ENCODE measurements around the gene RAP1GAP.

The RAP1GAP gene

GRCh38 chr1:21616372-21616771, 52.8 kb downstream of the RAP1GAP start:
- H3K4me3 ChIP-seq (ENCODE audit: low read depth, low read length) = no peak overlapping the region
- DNase-seq (ENCODE audit: low read depth) = no peak
- TF ChIP-seq CTCF (IDR thresholded peaks at IDR 0.05; ENCODE audit: low read depth, low read length, missing control alignments) = no peak

- no peak overlapping the region for H3K4me3 ChIP-seq (ENCODE audit: low read depth, low read length)
- TF ChIP-seq CTCF (IDR thresholded peaks at IDR 0.05; ENCODE audit: low read depth, low read length, missing control alignments) = no peak
- no peak for DNase-seq (ENCODE audit: low read depth)
These were observed 54.6 kb downstream of the RAP1GAP start for GRCh38 chr1:21614419-21615115.

- no peak overlapping the region for H3K4me3 ChIP-seq (ENCODE audit: low read depth, low read length)
- TF ChIP-seq CTCF (IDR thresholded peaks at IDR 0.05; ENCODE audit: low read depth, low read length, missing control alignments) = no peak
- DNase-seq (ENCODE audit: low read depth) = no peak
These were observed 55.9 kb downstream of the RAP1GAP start for GRCh38 chr1:21613072-21613867.

- TF ChIP-seq CTCF (IDR thresholded peaks at IDR 0.05; ENCODE audit: low read depth, low read length, missing control alignments) = no peak
- no peak for DNase-seq (ENCODE audit: low read depth)
- H3K4me3 ChIP-seq (ENCODE audit: low read depth, low read length) = no peak overlapping the region
These were observed 57.1 kb downstream of the RAP1GAP start for GRCh38 chr1:21612057-21612456.

GRCh38 chr1:21610989-21611785, 58.0 kb downstream of the RAP1GAP start:
- no peak overlapping the region for H3K4me3 ChIP-seq (ENCODE audit: low read depth, low read length)
- no peak for TF ChIP-seq CTCF (IDR thresholded peaks at IDR 0.05; ENCODE audit: low read depth, low read length, missing control alignments)
- no peak for DNase-seq (ENCODE audit: low read depth)

GRCh38 chr1:21610027-21610426, 59.1 kb downstream of the RAP1GAP start:
- no peak for TF ChIP-seq CTCF (IDR thresholded peaks at IDR 0.05; ENCODE audit: low read depth, low read length, missing control alignments)
- DNase-seq (ENCODE audit: low read depth) = no peak
- H3K4me3 ChIP-seq (ENCODE audit: low read depth, low read length) = no peak overlapping the region
